GM12878 (cell line): ENCODE results near the gene ANKRD30A. TPM values are rescaled to one million over a fixed set of nuclear protein-coding genes. Genes with fewer than 3 reads are reported as not detected.

ENCODE experiments used
- ATAC-seq: fragments of 200-7000 bp; cut with Tn5 transposase; 3 replicates; pipeline ENCODE4 v1.9.1; 2020; ENCODE audit warnings: mild to moderate bottlenecking, moderate library complexity
- BruUV-seq: library from RNA; stranded (reverse); fragments of 400-500 nt; replicated peaks from 2 replicates; lab custom pipeline; 2021; lab: Mats Ljungman, UMichigan
- CTCF ChIA-PET: fragments of 300-600 bp; sonication (Branson Sonifier 250); formaldehyde crosslinking; extraction: SDS; loops from one replicate; lab custom pipeline; 2021; ENCODE audit warnings: inconsistent platforms; lab: Yijun Ruan, JAX
- POLR2A ChIA-PET: fragments of 350-600 bp; formaldehyde crosslinking; extraction: SDS; loops from one replicate; lab custom pipeline; 2021; ENCODE audit warnings: inconsistent platforms; lab: Charles Lee
- RAD21 ChIA-PET: fragments of 300-600 bp; sonication (Branson Sonifier 250); formaldehyde crosslinking; loops from one replicate; lab custom pipeline; 2023; ENCODE audit warnings: antibody characterized with exemption; ENCODE audit not compliant: unreplicated experiment; lab: Charles Lee
- SMC1A ChIA-PET: fragments of 300-600 bp; sonication (Branson Sonifier 250); formaldehyde crosslinking; loops from one replicate; lab custom pipeline; 2023; ENCODE audit not compliant: unreplicated experiment, uncharacterized antibody; lab: Charles Lee
- DNase-seq: peaks from one replicate; pipeline ENCODE4 v3.0.0-alpha.2; 2011; ENCODE audit warnings: low read depth, low spot score
- FAIRE-seq: peaks from 3 replicates; lab custom pipeline; 2011; peaks lifted over from hg19 to GRCh38; lab: Jason Lieb, UNC
- H2AFZ ChIP-seq: 2 replicates; pipeline ENCODE4 v1.6.0; 2011; ENCODE audit warnings: low read depth, low read length, control low read depth; ENCODE audit not compliant: control insufficient read depth
- H3K27ac ChIP-seq: 2 replicates; pipeline ENCODE4 v1.5.1; 2011; ENCODE audit warnings: control low read depth; ENCODE audit not compliant: control insufficient read depth, insufficient read depth
- H3K27me3 ChIP-seq, 2 experiments: replicated peaks in 1 of 2; 2 replicates each; pipeline versions ENCODE4 v1.6.0 to v1.6.1; 2011; ENCODE audit warnings: low read length in 1 of 2; ENCODE audit not compliant: control insufficient read depth in 2 of 2, insufficient read depth in 2 of 2
- H3K36me3 ChIP-seq, 2 experiments: 2 replicates each; pipeline ENCODE4 v1.5.1; 2011; ENCODE audit warnings: low read length in 1 of 2; ENCODE audit not compliant: control insufficient read depth in 2 of 2, insufficient read depth in 2 of 2
- H3K4me1 ChIP-seq: 2 replicates; pipeline ENCODE4 v1.6.1; 2011; ENCODE audit warnings: mild to moderate bottlenecking, low read length, moderate library complexity, mixed read lengths; ENCODE audit not compliant: control insufficient read depth, insufficient read depth
- H3K4me2 ChIP-seq: 2 replicates; pipeline ENCODE4 v1.6.0; 2011; ENCODE audit warnings: control low read depth; ENCODE audit not compliant: control insufficient read depth, insufficient read depth
- H3K4me3 ChIP-seq: fragments of 200-600 bp; sonication (generic); 2 replicates; pipeline ENCODE4 v1.5.1; 2016
- H3K79me2 ChIP-seq: 2 replicates; pipeline ENCODE4 v1.6.0; 2011; ENCODE audit warnings: low read length; ENCODE audit not compliant: control insufficient read depth, insufficient read depth
- H3K9ac ChIP-seq: 2 replicates; pipeline ENCODE4 v1.8.0; 2011; ENCODE audit warnings: low read length, control low read depth, mixed read lengths; ENCODE audit not compliant: control insufficient read depth, insufficient read depth
- H3K9me3 ChIP-seq: replicated peaks from 3 replicates; pipeline ENCODE4 v1.5.1; 2011; ENCODE audit warnings: mild to moderate bottlenecking, low read length; ENCODE audit not compliant: control insufficient read depth, insufficient read depth
- H4K20me1 ChIP-seq: 2 replicates; pipeline ENCODE4 v1.6.0; 2011; ENCODE audit not compliant: control insufficient read depth, insufficient read depth
- KDM1A ChIP-seq: fragments of 200-600 bp; sonication (generic); IDR thresholded peaks from 2 replicates; pipeline ENCODE4 v1.6.1; 2016; ENCODE audit warnings: borderline replicate concordance
- SUPT20H ChIP-seq: IDR thresholded peaks from 2 replicates; pipeline ENCODE4 v1.6.1; 2011; ENCODE audit warnings: low read depth, mild to moderate bottlenecking, low read length, moderate library complexity, borderline replicate concordance; ENCODE audit not compliant: control insufficient read depth
- ZNF24 ChIP-seq: fragments of 450-650 bp; IDR thresholded peaks from 2 replicates; pipeline ENCODE4 v1.6.1; 2017; ENCODE audit warnings: antibody characterized with exemption, mild to moderate bottlenecking
- WGBS: methylation state at CpG from one replicate; pipeline ENCODE4 v1.1.6; 2016; ENCODE audit warnings: low lambda C conversion rate; ENCODE audit not compliant: insufficient replicate concordance, insufficient coverage; ENCODE audit errors: missing lambda C conversion rate; 5-methylcytosine and 5-hydroxymethylcytosine counted together
- in situ Hi-C: fragments of 300-500 bp; cut with MboI; formaldehyde crosslinking; loops from 9 replicates; pipeline ENCODE4 v1.14.3; 2018; ENCODE audit warnings: mixed read lengths
- intact Hi-C: fragments of 100-400 bp; cut with micrococcal nuclease; formaldehyde crosslinking; loops from one replicate; pipeline ENCODE4 v1.14.2; 2022; ENCODE audit not compliant: unreplicated experiment
- polyA plus RNA-seq, 11 experiments: library from polyadenylated mRNA; depleted of rRNA in 4 of 11; unstranded in 6 of 11; stranded (reverse) in 5 of 11; fragments of >200 nt; fragmentation: Nextera tagmentation in 4 of 11; fragmentation: Illumina TruSeq in 1 of 11; extraction: Ambion mirVana in 4 of 11; extraction: Trizol in 1 of 11; gene quantifications; 1 replicate in 1 of 11; 2 replicates in 10 of 11; pipeline versions ENCODE4 v1.2.1 to v1.2.3, GENCODE V29; 2011 to 2016; ENCODE audit warnings: inconsistent platforms in 2 of 11, missing spikeins in 2 of 11, low read depth in 1 of 11
- small RNA-seq: library from RNA; depleted of rRNA; stranded (forward); fragments of <200 nt; gene quantifications from one replicate; pipeline ENCODE3, GENCODE V24; 2014
- total RNA-seq, 4 experiments: library from RNA; depleted of rRNA in 3 of 4; stranded (reverse); fragments of >200 nt in 3 of 4; fragmentation: Illumina TruSeq in 1 of 4; extraction: Trizol in 1 of 4; gene quantifications; 2 replicates each; pipeline versions ENCODE4 v1.2.1 to v1.2.3, GENCODE V29; 2013 to 2021

Gene ANKRD30A
- total and polyA plus RNA-seq, 10 of the 15 experiments (the other 5 are each of a cell fraction or from before 2014, with no cell fraction given) = 0.22 to 3.4 (median 0.74) TPM

GRCh38 chr10:37401225-37401624 is 275.8 kb downstream of the ANKRD30A start:
- CTCF ChIA-PET = no interaction called here
- POLR2A ChIA-PET = no interaction called here
- no peaks in the 10 kb centered on the region for H4K20me1 ChIP-seq
- H3K4me1 ChIP-seq = no peaks in the 10 kb centered on the region
- no peak for TF ChIP-seq ZNF24
- no peaks in the 10 kb centered on the region for H3K36me3 ChIP-seq
- no peak overlapping the region for H2AFZ ChIP-seq
- H3K27me3 ChIP-seq = no peaks in the 10 kb centered on the region
- DNase-seq = no peak
- no peak overlapping the region for H3K4me3 ChIP-seq
- no peaks in the 10 kb centered on the region for H3K9me3 ChIP-seq
- in situ Hi-C loops = no loop called here
- SMC1A ChIA-PET = no interaction called here
- no peak for ATAC-seq
- no peaks in the 10 kb centered on the region for H3K79me2 ChIP-seq
- H3K4me2 ChIP-seq = no peak overlapping the region
- no peak overlapping the region for H3K27ac ChIP-seq
- WGBS = 0% methylated on average over 3 of the region's 3 CpGs
- H3K9ac ChIP-seq = no peak overlapping the region
- intact Hi-C loops = no loop called here
- FAIRE-seq = no peak
- no TSS peak for BruUV-seq
- RAD21 ChIA-PET = no interaction called here

- SMC1A ChIA-PET = no interaction called here
- DNase-seq (no peak), ATAC-seq (no peak), FAIRE-seq (no peak)
- Histone ChIP-seq H3K4me1 (no peaks in the 10 kb centered on the region), H2AFZ (no peak overlapping the region), H4K20me1 (no peaks in the 10 kb centered on the region), H3K36me3 (no peaks in the 10 kb centered on the region), H3K9me3 (no peaks in the 10 kb centered on the region), H3K79me2 (no peaks in the 10 kb centered on the region), H3K27me3 (no peaks in the 10 kb centered on the region), H3K27ac (no peak overlapping the region), H3K4me2 (no peak overlapping the region), H3K9ac (no peak overlapping the region), H3K4me3 (no peak overlapping the region)
- RAD21 ChIA-PET = no interaction called here
- in situ Hi-C loops = no loop called here
- intact Hi-C loops = no loop called here
- CTCF ChIA-PET = no interaction called here
- TF ChIP-seq KDM1A = no peak
- no peak for TF ChIP-seq SUPT20H
- POLR2A ChIA-PET = no interaction called here
- no TSS peak for BruUV-seq
- WGBS = 15% methylated on average over 2 of the region's 2 CpGs
Observed at GRCh38 chr10:37403776-37404175, 278.4 kb downstream of the ANKRD30A start.

Small RNAs within 50 kb of the gene (small RNA-seq; reads per million reads assigned to genes)
- not detected for gene RF00019
- not detected for gene RN7SL314P
- gene RNU6-811P = not detected
